HEK293 (cell line): Measurements from ENCODE around the gene B4GALNT3.

Experiments used
- CTCF ChIA-PET: fragments of 350-600 bp; formaldehyde crosslinking; extraction: SDS; loops from one replicate; lab custom pipeline; 2021; ENCODE audit warnings: antibody characterized with exemption; lab: Yijun Ruan, JAX
- POLR2A ChIA-PET: fragments of 300-600 bp; formaldehyde crosslinking; extraction: SDS; loops from one replicate; lab custom pipeline; 2020; ENCODE audit warnings: antibody characterized with exemption, inconsistent platforms; lab: Yijun Ruan, JAX
- H3K27ac ChIP-seq: fragments of 200-500 bp; sonication (Bioruptor generic); 2 replicates; pipeline ENCODE4 v1.5.1; 2014; ENCODE audit warnings: low read depth, low read length, control low read depth, inconsistent platforms; ENCODE audit errors: extremely low read depth
- H3K36me3 ChIP-seq, 2 experiments: fragments of 200-500 bp in 1 of 2; sonication (Bioruptor generic) in 1 of 2; 1 replicate in 1 of 2; 2 replicates in 1 of 2; pipeline ENCODE4 v1.5.1; 2014 to 2017; ENCODE audit warnings: inconsistent platforms in 2 of 2, low read length in 2 of 2; ENCODE audit not compliant: control insufficient read depth in 2 of 2, insufficient read depth in 1 of 2
- H3K4me1 ChIP-seq: fragments of 200-500 bp; sonication (Bioruptor generic); 2 replicates; pipeline ENCODE4 v1.5.1; 2014; ENCODE audit warnings: mild to moderate bottlenecking, low read length, inconsistent platforms; ENCODE audit not compliant: control insufficient read depth, insufficient read depth
- H3K4me3 ChIP-seq: 2 replicates; pipeline ENCODE4 v1.5.1; 2011; ENCODE audit warnings: low read depth, mild to moderate bottlenecking, control low read depth, low read length, moderate library complexity
- H3K9me3 ChIP-seq: fragments of 200-500 bp; sonication (Bioruptor generic); 2 replicates; pipeline ENCODE4 v1.5.1; 2014; ENCODE audit warnings: low read depth, low read length, inconsistent platforms; ENCODE audit not compliant: control insufficient read depth, insufficient read depth
- ATF2 ChIP-seq: fragments of 450-650 bp; formaldehyde crosslinking; IDR thresholded peaks from 2 replicates; pipeline ENCODE4 v1.5.1; 2016; ENCODE audit warnings: missing biosample characterization, missing genetic modification characterization, low read depth
- GLI4 ChIP-seq: fragments of 450-650 bp; formaldehyde crosslinking; IDR thresholded peaks from 2 replicates; pipeline ENCODE4 v1.5.1; 2016; ENCODE audit warnings: missing biosample characterization, missing genetic modification characterization
- HIC1 ChIP-seq: fragments of 450-650 bp; formaldehyde crosslinking; IDR thresholded peaks from 2 replicates; pipeline ENCODE4 v1.5.1; 2016; ENCODE audit warnings: missing biosample characterization, missing genetic modification characterization
- HOXA7 ChIP-seq: sonication (generic); formaldehyde crosslinking; IDR thresholded peaks from 2 replicates; pipeline ENCODE4 v1.8.1; 2022; ENCODE audit warnings: missing genetic modification reagents, borderline replicate concordance
- IKZF3 ChIP-seq: fragments of 450-650 bp; IDR thresholded peaks from 2 replicates; pipeline ENCODE4 v1.5.0; 2018; ENCODE audit warnings: missing biosample characterization, mild to moderate bottlenecking, missing genetic modification characterization, moderate library complexity
- SALL2 ChIP-seq: fragments of 450-650 bp; formaldehyde crosslinking; IDR thresholded peaks from 2 replicates; pipeline ENCODE4 v1.5.0; 2017; ENCODE audit warnings: missing biosample characterization, mild to moderate bottlenecking, missing genetic modification characterization, borderline replicate concordance
- ZBTB11 ChIP-seq: fragments of 450-650 bp; formaldehyde crosslinking; conservative IDR thresholded peaks from 2 replicates; pipeline ENCODE4 v1.5.1; 2016; ENCODE audit warnings: low read depth, missing biosample characterization, missing genetic modification characterization
- ZBTB26 ChIP-seq: fragments of 450-650 bp; formaldehyde crosslinking; optimal IDR thresholded peaks from 2 replicates; pipeline ENCODE3; 2016; ENCODE audit warnings: missing biosample characterization, mild to moderate bottlenecking, missing genetic modification characterization
- ZNF221 ChIP-seq: fragments of 450-650 bp; formaldehyde crosslinking; IDR thresholded peaks from 2 replicates; pipeline ENCODE4 v1.5.1; 2017; ENCODE audit warnings: missing biosample characterization, missing genetic modification characterization, borderline replicate concordance
- ZNF223 ChIP-seq: fragments of 450-650 bp; formaldehyde crosslinking; IDR thresholded peaks from 2 replicates; pipeline ENCODE4 v1.5.1; 2016; ENCODE audit warnings: missing biosample characterization, missing genetic modification characterization
- ZNF416 ChIP-seq: fragments of 450-650 bp; formaldehyde crosslinking; IDR thresholded peaks from 2 replicates; pipeline ENCODE4 v1.5.1; 2016; ENCODE audit warnings: missing biosample characterization, missing genetic modification characterization
- ZNF677 ChIP-seq: fragments of 450-650 bp; IDR thresholded peaks from 2 replicates; pipeline ENCODE4 v1.5.0; 2018; ENCODE audit warnings: missing biosample characterization, mild to moderate bottlenecking, missing genetic modification characterization, moderate library complexity
- ZNF707 ChIP-seq: fragments of 450-650 bp; formaldehyde crosslinking; IDR thresholded peaks from 2 replicates; pipeline ENCODE4 v1.5.1; 2016; ENCODE audit warnings: missing biosample characterization, missing genetic modification characterization
- ZNF768 ChIP-seq: fragments of 450-650 bp; formaldehyde crosslinking; IDR thresholded peaks from 2 replicates; pipeline ENCODE4 v1.5.1; 2018; ENCODE audit warnings: missing biosample characterization, mild to moderate bottlenecking, missing genetic modification characterization
- ZNF776 ChIP-seq: fragments of 450-650 bp; formaldehyde crosslinking; IDR thresholded peaks from 2 replicates; pipeline ENCODE4 v1.5.0; 2017; ENCODE audit warnings: missing biosample characterization, missing genetic modification characterization, borderline replicate concordance
- ZNF785 ChIP-seq: fragments of 450-650 bp; formaldehyde crosslinking; IDR thresholded peaks from 2 replicates; pipeline ENCODE4 v1.5.1; 2016; ENCODE audit warnings: missing biosample characterization, missing genetic modification characterization
- ZSCAN5A ChIP-seq: fragments of 450-650 bp; formaldehyde crosslinking; IDR thresholded peaks from 2 replicates; pipeline ENCODE4 v1.5.1; 2016; ENCODE audit warnings: missing biosample characterization, missing genetic modification characterization
- TF ChIP-seq, protein P1 (sequence below): IDR thresholded peaks from 2 replicates; pipeline ENCODE4 v1.6.1; 2011; ENCODE audit warnings: mild to moderate bottlenecking, low read depth, low read length, borderline replicate concordance
- TF ChIP-seq, protein P2 (sequence below): fragments of 450-650 bp; formaldehyde crosslinking; IDR thresholded peaks from 2 replicates; pipeline ENCODE4 v1.5.1; 2016; ENCODE audit warnings: missing biosample characterization, missing genetic modification characterization, low read depth

Gene B4GALNT3

DNA sequence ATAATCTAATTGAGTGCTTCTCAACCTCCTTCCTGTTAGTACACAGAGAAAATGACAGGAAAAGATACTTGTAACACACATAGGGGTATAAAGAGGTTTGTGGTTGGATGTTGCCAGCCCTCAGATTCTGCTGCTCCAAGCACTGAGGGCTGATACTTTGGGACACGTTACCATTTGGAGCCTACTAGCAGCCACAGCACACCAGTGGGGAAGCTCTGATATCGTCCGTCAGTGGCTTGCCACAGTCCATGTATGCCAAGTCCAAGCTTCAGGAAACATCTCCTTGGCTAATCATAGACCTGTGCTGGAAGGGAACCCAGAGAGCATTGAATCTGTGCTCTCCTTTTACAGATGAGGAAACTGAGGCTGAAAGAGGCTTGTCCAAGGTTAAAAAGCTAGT lies 22.3 kb downstream of the B4GALNT3 start:
- ChIA-PET POLR2A (no interaction called here), CTCF (interaction anchor here (0.9 to 1.7 kb wide), 3 partner anchors 27 to 65 kb away, joined by 3 to 7 read pairs (median 5); no protein-coding TSS in a partner anchor)
- Histone ChIP-seq H3K27ac (no peak overlapping the region), H3K4me3 (no peak overlapping the region), H3K36me3 (no peaks in the 10 kb centered on the region), H3K9me3 (no peaks in the 10 kb centered on the region), H3K4me1 (peaks cover 9% of the 10 kb centered on the region)
- TF ChIP-seq ZBTB26 (tag by site-specific recombination) (no peak), GLI4 (no peak), HIC1 (tag by site-specific recombination) (no peak), ZNF768 (tag by site-specific recombination) (no peak), ZNF776 (tag by site-specific recombination) (no peak), ZNF677 (tag by site-specific recombination) (no peak), ZNF785 (tag by site-specific recombination) (no peak)
- TF ChIP-seq, protein P1, sequence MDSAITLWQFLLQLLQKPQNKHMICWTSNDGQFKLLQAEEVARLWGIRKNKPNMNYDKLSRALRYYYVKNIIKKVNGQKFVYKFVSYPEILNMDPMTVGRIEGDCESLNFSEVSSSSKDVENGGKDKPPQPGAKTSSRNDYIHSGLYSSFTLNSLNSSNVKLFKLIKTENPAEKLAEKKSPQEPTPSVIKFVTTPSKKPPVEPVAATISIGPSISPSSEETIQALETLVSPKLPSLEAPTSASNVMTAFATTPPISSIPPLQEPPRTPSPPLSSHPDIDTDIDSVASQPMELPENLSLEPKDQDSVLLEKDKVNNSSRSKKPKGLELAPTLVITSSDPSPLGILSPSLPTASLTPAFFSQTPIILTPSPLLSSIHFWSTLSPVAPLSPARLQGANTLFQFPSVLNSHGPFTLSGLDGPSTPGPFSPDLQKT: no peak

DNA sequence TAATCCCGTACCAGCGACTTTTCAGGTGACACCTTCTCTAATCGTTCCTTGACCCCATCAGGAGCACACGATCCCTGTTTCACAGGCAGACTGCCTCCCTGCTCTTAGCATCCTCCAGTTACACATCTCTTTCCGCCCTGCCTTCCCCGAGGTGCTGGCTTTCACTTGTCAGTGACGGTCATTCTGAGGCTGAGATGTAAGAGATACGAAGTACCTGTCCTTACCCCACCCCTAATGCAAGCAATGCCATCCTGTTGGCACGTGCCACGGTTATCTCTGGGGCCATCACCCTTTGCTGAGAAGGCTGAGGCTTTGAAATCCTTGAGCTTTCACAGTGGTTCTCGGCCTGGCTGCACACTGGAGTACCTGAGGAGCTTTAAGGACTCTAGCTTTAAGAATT lies 24.4 kb downstream of the B4GALNT3 start:
- Histone ChIP-seq H3K27ac (no peak overlapping the region), H3K4me3 (no peak overlapping the region), H3K36me3 (no peaks in the 10 kb centered on the region), H3K9me3 (no peaks in the 10 kb centered on the region), H3K4me1 (peaks cover 9% of the 10 kb centered on the region)
- POLR2A ChIA-PET: no interaction called here
- CTCF ChIA-PET: interaction anchor here (1.3 kb wide), 1 partner anchor 30 kb away, joined by 7 read pairs; no protein-coding TSS in a partner anchor
- TF ChIP-seq SALL2 (tag by site-specific recombination) (no peak), ZSCAN5A (tag by site-specific recombination) (no peak), IKZF3 (tag by site-specific recombination) (no peak), ZNF221 (tag by site-specific recombination) (no peak), ATF2 (tag by site-specific recombination) (no peak), ZNF416 (tag by site-specific recombination) (no peak), ZNF223 (no peak), ZBTB11 (tag by site-specific recombination) (no peak), HOXA7 (CRISPR knock-in tag) (no peak), ZNF707 (tag by site-specific recombination) (no peak)
- TF ChIP-seq, protein P2, sequence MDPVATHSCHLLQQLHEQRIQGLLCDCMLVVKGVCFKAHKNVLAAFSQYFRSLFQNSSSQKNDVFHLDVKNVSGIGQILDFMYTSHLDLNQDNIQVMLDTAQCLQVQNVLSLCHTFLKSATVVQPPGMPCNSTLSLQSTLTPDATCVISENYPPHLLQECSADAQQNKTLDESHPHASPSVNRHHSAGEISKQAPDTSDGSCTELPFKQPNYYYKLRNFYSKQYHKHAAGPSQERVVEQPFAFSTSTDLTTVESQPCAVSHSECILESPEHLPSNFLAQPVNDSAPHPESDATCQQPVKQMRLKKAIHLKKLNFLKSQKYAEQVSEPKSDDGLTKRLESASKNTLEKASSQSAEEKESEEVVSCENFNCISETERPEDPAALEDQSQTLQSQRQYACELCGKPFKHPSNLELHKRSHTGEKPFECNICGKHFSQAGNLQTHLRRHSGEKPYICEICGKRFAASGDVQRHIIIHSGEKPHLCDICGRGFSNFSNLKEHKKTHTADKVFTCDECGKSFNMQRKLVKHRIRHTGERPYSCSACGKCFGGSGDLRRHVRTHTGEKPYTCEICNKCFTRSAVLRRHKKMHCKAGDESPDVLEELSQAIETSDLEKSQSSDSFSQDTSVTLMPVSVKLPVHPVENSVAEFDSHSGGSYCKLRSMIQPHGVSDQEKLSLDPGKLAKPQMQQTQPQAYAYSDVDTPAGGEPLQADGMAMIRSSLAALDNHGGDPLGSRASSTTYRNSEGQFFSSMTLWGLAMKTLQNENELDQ (tag by site-specific recombination): no peak
